UCSD-AML1 (cell line): ENCODE data around the gene DGKG.
A peak's percentile ranks its signal among the peaks of the same experiment; 100 is the strongest.

Experiments
- DNase-seq: peaks from one replicate; lab custom pipeline; 2025; ENCODE audit not compliant: unreplicated experiment; lab: John Stamatoyannopoulos, UW

The DGKG gene

GRCh38 chr3:186368176-186368575 lies 6.1 kb upstream of the DGKG start:
- DNase-seq = no peak

DNA sequence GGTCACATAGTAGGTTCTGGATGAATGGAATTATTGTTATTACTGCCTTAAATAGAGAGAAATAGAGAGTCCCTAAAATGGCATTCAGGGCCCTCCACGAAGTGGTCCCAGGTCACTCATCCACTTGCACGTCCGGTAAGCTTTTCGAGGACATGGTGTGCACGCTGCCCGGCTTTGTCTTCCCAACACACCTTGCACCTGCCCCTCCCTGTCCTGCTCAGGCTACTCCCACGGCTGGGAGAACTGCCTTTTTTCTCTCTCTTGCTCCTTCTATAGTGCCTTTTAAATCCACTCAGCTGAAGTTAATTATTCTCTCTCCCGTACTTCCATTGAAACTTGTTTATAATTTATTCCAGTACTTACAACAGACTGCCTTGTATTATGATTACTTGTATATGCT lies 5.6 kb upstream of the DGKG start:
- no peak for DNase-seq

DNA sequence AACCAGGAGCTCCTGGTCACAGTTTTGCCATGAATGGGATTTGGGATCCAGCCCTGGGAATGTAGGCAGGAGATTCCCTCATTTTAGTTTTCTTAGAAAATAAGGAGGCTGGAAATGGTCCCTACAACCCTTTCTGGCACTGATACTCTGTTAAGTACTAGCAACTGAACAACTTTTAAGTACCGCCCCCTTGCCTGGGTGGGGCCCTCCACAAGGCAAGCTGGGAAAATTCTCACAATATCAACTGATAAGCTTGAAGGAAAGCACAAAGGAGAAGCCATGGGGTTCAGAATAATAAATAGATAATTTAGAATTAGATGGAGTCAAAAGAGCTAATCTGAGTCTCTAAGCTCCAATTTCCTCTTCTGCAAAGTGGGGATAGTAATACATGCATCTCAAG lies 4.2 kb upstream of the DGKG start:
- DNase-seq = no peak

DNA sequence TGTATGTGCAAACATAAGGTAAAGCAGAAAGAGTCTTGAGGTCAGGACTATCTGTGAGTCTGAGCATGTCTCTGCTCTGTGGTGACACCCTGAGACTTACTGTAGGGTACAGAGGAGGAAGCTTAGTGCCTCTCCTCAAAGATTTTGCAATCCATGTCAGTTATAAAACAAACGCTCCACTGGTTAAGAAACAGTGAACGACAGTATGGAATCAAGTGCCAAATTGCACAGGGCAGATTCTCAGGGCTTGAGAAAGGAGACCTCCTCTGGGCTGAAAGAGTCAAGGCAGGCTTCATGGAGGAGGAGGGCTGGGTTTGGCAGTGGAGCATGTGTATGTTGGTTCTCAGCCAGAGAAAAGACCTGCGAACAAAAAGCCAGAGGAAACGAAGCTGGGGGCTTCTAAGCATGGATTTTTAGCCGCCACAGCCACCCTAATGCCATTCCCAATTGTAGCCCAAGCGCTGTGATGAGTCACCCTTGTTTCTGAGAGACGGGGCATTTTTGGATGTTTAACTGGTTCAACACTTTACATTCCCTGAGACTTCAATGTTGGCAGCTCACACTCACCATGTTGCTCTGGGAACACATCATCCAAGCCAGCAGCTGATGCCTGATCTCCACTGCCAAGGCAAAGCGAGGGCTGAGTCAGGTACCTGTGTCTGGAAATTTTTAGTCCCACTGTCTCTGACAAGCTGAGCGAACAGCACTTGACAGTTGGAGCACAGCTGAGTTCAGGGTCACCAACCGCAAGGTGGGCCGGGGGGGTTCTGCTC lies 3.4 kb upstream of the DGKG start:
- DNase-seq = no peak

DNA sequence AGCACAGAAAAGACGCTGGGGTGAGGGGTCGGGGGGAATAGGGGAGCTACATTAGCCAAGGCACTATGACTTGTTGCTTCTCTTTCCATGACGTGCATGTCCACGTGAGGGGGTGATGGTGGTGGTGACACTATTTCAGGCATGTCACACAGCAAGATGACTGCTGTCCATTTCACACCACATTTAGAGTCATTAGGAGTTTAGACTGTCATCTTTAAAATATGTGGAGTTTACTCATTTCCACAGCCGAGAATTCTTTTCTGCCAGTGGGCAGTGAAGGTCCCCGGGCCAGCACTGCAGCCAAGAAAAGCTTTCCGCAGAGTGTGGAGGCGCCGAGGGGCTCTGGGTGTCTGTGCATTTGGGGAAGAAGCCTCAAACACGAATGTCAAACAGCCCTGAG lies 954 bp upstream of the DGKG start:
- no peak for DNase-seq

DNA sequence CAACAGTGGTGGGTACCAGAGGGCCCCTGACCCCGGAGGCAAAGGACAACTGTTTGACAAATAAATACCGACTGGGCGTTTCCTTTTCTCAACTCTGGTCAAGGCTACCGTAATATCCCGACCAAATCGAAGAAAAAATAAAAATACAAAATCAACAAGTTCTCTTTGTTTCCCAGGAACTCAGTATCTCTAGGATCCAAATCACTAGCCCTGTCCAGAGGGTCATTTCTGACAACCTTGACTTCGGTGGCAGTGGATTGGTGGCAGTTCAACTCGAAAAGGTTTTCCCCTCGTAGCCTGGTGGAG lies 456 bp upstream of the DGKG start:
- no peak for DNase-seq

DNA sequence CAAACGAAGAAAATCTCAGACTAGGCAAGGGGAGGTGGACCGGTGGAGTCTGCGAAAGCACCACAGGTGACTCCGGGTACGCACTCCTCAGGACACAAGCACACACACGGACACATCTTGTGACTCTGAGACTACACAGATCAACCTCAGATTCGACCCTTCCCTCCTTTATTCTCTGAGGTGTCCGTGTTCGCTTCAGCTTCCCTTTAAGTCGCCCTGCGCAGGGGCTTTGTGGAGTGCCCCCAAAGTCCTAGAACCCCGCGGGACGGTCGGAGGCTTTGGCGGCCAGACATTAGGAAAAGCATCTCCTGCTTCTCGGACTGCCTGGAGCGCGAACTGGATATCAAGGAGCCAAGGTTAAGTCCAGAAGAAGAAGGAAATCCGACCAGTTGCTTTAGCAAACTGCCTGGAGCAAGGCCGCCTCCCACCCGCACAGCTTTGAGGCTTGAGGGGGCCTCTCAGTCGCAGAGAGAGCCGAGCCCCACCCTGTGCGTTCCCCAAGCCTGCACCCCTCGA lies 730 bp downstream of the DGKG start:
- no peak for DNase-seq

GRCh38 chr3:186360779-186361178 lies 1.3 kb downstream of the DGKG start:
- DNase-seq = no peak

GRCh38 chr3:186359078-186359477 lies 3.0 kb downstream of the DGKG start:
- no peak for DNase-seq

DNA sequence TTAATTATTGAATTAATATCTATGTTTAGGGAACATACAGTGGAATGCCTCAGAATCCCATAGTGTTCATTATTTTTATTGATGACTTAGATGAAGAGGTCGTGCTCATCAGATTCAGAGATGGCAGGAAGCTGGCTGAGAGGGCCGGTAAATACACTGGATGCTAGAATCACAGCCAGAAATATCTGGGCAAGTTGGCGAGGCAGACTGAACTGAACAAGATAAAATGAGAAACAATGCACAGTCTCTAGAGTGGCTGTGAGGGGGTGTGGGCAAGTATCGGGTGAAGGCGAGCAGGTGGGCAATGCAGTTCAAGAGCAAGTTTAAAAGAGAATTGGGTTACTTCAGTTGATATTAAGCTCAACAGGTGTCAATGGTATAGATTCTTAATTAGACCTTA lies 5.9 kb downstream of the DGKG start:
- DNase-seq = no peak

DNA sequence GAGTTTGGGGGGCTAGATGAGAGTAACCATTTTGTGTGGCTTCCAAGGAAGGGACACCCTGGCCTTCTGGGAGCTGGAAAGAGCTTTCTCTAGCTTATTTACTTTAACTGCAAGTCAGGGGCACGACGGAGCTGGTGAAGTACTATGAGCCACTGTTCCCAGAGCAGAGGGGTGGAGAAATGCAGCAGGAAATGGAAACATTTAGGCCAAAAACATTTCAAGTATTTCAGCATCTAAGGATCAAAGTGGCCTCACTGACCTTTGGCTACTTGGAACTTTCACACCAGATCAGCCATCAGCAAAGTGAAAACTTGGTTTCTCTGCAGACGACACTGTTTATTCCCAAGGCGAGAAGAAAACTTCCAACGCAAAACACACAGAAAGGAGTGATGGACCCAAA lies 7.9 kb downstream of the DGKG start:
- no peak for DNase-seq

DNA sequence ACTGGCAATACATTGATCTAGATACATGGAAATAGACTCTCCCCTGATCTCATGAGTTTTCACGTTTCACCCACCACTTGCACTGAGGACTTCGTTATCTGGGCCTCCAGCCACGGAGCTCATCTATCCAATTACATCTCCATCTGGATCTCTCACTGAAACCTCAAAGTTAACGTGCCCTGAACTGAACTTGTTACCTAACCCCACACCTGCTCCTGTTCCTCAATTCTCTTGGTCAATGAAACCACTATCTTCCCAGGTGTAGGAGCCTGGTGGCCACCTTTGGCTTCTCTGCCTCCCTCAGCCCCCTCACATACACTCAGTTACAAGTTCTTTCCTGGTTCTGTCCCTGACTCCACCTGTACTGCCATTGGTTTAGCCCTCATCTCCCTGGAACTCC lies 9.7 kb downstream of the DGKG start:
- DNase-seq = no peak

GRCh38 chr3:186342197-186342596 lies 19.8 kb downstream of the DGKG start:
- DNase-seq = no peak

DNA sequence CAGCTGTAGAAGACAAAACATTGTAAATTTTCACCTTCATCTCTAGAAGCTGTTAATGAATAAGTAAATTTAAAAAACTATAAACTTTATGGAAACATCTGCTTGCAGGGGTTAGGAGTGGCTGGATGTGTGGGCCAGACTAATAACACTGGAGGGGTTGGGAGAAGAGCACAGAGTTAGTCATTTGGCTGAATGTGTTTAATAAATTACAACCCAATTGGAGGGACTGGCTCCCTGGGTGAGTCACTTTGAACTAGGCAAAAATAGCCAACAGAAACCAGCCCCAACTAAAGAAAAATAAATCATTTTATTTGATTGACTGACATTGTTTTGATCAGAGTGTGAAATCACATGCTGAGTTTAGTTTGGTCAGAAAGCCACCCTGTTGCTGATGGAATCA lies 21.8 kb downstream of the DGKG start:
- no peak for DNase-seq

DNA sequence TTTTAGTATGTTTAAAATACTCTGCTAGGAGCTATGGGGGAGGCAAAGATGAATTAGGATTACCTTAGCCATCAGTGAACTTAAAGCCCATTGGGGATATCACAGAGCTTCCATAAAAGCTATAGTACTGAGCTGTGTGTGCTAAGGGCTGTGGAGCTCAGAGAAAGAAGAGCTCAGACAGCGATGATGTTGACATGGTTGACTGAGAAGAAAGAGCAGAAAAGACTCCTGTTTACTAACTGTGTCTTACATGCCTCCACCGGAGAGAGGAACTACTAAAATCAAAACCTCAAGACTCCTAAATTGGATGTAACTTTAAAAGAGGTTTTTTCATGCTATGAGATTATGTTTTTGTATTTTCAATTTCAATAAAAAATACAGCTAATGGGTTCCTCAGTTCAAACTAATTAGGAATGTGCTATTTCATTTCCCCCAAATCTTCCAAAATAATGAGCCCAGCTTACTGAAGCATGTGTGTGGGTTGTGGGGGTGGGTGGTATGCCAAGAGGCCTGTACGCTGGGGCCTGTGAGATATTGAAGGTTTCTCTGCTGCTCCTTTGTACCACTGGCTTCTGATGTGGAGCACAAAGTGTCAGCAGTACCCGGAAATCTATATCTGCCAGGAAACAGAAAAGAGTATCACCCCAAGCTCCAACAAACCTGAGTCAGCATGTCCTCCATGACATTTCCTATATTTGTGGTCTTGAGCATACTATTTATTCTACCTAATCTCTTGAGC lies 22.7 kb downstream of the DGKG start:
- peak; percentile 47 for DNase-seq

- DNase-seq = no peak
Measured at GRCh38 chr3:186333256-186333655, 28.8 kb downstream of the DGKG start.

- no peak for DNase-seq
Measured at GRCh38 chr3:186330772-186331460, 31.1 kb downstream of the DGKG start.

GRCh38 chr3:186329589-186329988 lies 32.4 kb downstream of the DGKG start:
- no peak for DNase-seq

DNA sequence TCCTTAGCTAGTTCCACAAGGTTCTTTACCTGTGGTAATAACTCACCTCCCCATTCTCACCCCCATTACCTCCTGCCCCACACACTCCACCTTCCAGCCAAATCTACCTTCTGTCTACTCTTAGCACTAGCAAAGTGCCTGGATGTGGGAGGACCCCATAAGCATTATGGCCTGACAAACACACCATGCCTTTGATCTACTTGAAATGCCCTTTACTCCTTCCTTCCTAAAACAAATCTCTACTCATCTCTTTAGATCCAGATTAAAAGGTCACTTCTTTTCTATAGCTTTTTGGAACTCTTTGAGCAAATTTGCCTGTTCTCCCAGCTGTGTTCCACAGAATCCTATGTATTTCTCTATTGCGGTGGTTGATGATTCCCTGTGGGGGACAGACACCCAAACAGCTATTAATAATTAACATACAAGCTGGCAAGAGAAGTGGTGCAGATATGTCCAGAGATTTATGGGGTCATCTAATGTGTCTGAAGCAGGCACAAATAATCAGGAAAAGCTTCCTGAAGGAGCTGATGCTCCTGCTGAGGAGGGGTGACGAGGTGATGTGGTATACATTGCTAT lies 34.0 kb downstream of the DGKG start:
- no peak for DNase-seq

DNA sequence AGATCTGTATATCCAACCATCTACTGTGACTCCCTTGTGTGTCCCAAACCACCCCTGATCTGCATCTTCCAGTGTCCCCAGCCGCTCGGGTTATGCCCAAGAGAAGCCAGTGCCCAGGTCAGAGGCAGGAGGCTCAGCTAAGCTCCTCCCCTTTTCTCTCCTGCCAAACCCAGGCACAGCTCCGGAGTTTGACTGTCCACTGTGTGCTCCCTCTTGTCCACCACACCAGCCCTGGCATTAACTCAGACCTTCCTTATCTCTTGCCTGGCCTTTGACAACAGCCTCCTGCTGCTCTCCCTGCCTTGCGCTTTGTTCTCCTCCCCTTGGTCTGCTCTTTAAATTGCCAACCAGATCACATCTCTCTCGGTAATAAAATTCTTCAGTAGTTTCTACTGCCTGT lies 39.3 kb downstream of the DGKG start:
- no peak for DNase-seq

GRCh38 chr3:186321746-186322145 lies 40.3 kb downstream of the DGKG start:
- no peak for DNase-seq
